Activated CD4-positive, alpha-beta T cell treated with anti-CD3 and anti-CD28 coated beads, Interleukin-2, amount 50 U/mL, for 16 hours (primary cell): ENCODE measurements around the gene SLC36A1.

Experiments used
- DNase-seq: peaks from one replicate; pipeline ENCODE4 v3.0.0-alpha.2; 2020

Gene SLC36A1

GRCh38 chr5:151451626-151452520, 4.5 kb downstream of the SLC36A1 start:
- peak; percentile 42 for DNase-seq

GRCh38 chr5:151454166-151454565, 6.8 kb downstream of the SLC36A1 start:
- no peak for DNase-seq

- no peak for DNase-seq
Measured at GRCh38 chr5:151454889-151455288, 7.5 kb downstream of the SLC36A1 start.

- no peak for DNase-seq
Measured at GRCh38 chr5:151456321-151456940, 9.0 kb downstream of the SLC36A1 start.

- DNase-seq, result no peak
Measured at GRCh38 chr5:151458314-151458713, 10.9 kb downstream of the SLC36A1 start.

GRCh38 chr5:151459680-151460324, 12.4 kb downstream of the SLC36A1 start:
- no peak for DNase-seq

GRCh38 chr5:151461312-151461711, 13.9 kb downstream of the SLC36A1 start:
- DNase-seq, result peak; percentile 23

GRCh38 chr5:151463137-151464029, 16.0 kb downstream of the SLC36A1 start:
- no peak for DNase-seq

GRCh38 chr5:151464101-151464500, 16.7 kb downstream of the SLC36A1 start:
- no peak for DNase-seq

- no peak for DNase-seq
Measured at GRCh38 chr5:151465476-151465875, 18.1 kb downstream of the SLC36A1 start.

- DNase-seq, result no peak
Measured at GRCh38 chr5:151467576-151467975, 20.2 kb downstream of the SLC36A1 start.

- no peak for DNase-seq
Measured at GRCh38 chr5:151469386-151469785, 22.0 kb downstream of the SLC36A1 start.

- DNase-seq, result no peak
Measured at GRCh38 chr5:151469992-151470391, 22.6 kb downstream of the SLC36A1 start.

- no peak for DNase-seq
Measured at GRCh38 chr5:151470439-151470838, 23.0 kb downstream of the SLC36A1 start.

- no peak for DNase-seq
Measured at GRCh38 chr5:151471276-151471675, 23.9 kb downstream of the SLC36A1 start.

- DNase-seq, result no peak
Measured at GRCh38 chr5:151474799-151475198, 27.4 kb downstream of the SLC36A1 start.

GRCh38 chr5:151475388-151475787, 28.0 kb downstream of the SLC36A1 start:
- DNase-seq, result no peak

- DNase-seq, result no peak
Measured at GRCh38 chr5:151476016-151476415, 28.6 kb downstream of the SLC36A1 start.

GRCh38 chr5:151477101-151477500, 29.7 kb downstream of the SLC36A1 start:
- DNase-seq, result no peak

GRCh38 chr5:151480384-151481293, 33.2 kb downstream of the SLC36A1 start:
- no peak for DNase-seq

- DNase-seq, result no peak
Measured at GRCh38 chr5:151483176-151483575, 35.8 kb downstream of the SLC36A1 start.

- no peak for DNase-seq
Measured at GRCh38 chr5:151483647-151484046, 36.2 kb downstream of the SLC36A1 start.
